ENCODE data around the gene PABPN1. TPM values are rescaled to one million over a fixed set of nuclear protein-coding genes. Genes with fewer than 3 reads are reported as not detected.

The PABPN1 gene
- total and polyA plus RNA-seq, 2 of the 13 experiments (the other 11 are each of a cell fraction or from before 2014, with no cell fraction given): 233 to 524 TPM

DNA sequence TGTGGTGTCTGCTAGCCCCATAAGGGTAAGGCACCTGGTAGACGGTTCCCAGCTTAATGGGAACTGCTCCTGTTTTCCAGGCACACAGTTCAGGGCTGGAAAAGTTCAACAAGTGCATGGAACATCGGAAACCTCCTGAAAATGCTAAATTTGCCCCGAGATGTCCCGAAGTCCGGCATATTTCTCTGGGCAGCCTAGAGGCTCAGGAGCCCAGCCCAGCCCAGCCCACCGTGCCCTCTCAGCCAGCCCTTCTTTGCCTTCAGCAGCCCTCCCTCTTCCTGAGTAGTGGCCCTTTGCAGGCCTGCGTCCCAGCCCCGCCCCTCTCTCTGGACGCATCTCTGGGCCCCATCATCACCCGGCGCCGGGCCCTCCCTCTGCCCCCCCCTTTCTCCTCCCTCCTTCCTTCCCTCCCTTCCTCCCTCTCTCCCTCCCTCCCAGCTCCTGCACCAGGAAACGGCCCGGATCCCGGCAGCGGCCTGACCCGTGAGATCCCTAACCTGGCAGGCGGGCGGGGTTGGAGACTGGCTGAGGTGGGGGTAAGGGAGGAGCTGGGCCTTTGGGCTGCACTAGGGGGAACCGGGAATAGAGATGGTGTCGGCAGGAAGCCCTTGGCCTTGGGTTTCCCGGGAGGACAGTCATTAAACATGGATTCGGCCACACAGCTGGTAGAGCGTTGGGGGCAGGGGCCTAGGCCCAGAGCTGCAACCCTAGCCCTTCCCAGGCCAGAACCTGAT lies 14.7 kb upstream of the PABPN1 start, which contains the start of gene BCL2L2 (continued):
- no peak for TF ChIP-seq ZFP36 (IDR thresholded peaks at IDR 0.05; ENCODE audit: borderline replicate concordance, low read depth, low read length, partially characterized antibody)
- TF ChIP-seq ZNF816 (CRISPR knock-in tag; IDR thresholded peaks at IDR 0.05; ENCODE audit: borderline replicate concordance): no peak
- TF ChIP-seq, protein P1, sequence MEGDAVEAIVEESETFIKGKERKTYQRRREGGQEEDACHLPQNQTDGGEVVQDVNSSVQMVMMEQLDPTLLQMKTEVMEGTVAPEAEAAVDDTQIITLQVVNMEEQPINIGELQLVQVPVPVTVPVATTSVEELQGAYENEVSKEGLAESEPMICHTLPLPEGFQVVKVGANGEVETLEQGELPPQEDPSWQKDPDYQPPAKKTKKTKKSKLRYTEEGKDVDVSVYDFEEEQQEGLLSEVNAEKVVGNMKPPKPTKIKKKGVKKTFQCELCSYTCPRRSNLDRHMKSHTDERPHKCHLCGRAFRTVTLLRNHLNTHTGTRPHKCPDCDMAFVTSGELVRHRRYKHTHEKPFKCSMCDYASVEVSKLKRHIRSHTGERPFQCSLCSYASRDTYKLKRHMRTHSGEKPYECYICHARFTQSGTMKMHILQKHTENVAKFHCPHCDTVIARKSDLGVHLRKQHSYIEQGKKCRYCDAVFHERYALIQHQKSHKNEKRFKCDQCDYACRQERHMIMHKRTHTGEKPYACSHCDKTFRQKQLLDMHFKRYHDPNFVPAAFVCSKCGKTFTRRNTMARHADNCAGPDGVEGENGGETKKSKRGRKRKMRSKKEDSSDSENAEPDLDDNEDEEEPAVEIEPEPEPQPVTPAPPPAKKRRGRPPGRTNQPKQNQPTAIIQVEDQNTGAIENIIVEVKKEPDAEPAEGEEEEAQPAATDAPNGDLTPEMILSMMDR (CRISPR knock-in tag; IDR thresholded peaks at IDR 0.05): peak; percentile 54
- peak; percentile 91 for TF ChIP-seq AGO2 (optimal IDR thresholded peaks at IDR 0.05; ENCODE audit: low read depth, low read length)
- TF ChIP-seq ZNF549 (CRISPR knock-in tag; IDR thresholded peaks at IDR 0.05): no peak
- TF ChIP-seq ZBTB42 (CRISPR knock-in tag; IDR thresholded peaks at IDR 0.05): 0 out of 2 replicates have a peak, but pooled peaks have one; percentile 60
- no peak for TF ChIP-seq ZNF672 (CRISPR knock-in tag; IDR thresholded peaks at IDR 0.05)
- TF ChIP-seq ZNF138 (CRISPR knock-in tag; IDR thresholded peaks at IDR 0.05; ENCODE audit: low read depth): no peak; the same call in 1 of the 2 replicates
- peak; percentile 28; the same call in 1 of the 2 replicates for TF ChIP-seq ZNF720 (CRISPR knock-in tag; IDR thresholded peaks at IDR 0.05)
- TF ChIP-seq KLF9 (CRISPR knock-in tag; IDR thresholded peaks at IDR 0.05; ENCODE audit: low read depth): peak; percentile 70; the same call in 1 of the 2 replicates
- TF ChIP-seq, protein P2, sequence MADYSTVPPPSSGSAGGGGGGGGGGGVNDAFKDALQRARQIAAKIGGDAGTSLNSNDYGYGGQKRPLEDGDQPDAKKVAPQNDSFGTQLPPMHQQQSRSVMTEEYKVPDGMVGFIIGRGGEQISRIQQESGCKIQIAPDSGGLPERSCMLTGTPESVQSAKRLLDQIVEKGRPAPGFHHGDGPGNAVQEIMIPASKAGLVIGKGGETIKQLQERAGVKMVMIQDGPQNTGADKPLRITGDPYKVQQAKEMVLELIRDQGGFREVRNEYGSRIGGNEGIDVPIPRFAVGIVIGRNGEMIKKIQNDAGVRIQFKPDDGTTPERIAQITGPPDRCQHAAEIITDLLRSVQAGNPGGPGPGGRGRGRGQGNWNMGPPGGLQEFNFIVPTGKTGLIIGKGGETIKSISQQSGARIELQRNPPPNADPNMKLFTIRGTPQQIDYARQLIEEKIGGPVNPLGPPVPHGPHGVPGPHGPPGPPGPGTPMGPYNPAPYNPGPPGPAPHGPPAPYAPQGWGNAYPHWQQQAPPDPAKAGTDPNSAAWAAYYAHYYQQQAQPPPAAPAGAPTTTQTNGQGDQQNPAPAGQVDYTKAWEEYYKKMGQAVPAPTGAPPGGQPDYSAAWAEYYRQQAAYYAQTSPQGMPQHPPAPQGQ (CRISPR knock-in tag; IDR thresholded peaks at IDR 0.05; ENCODE audit: borderline replicate concordance): peak; percentile 99; the same call in 1 of the 2 replicates
- TF ChIP-seq PRMT3 (CRISPR knock-in tag; IDR thresholded peaks at IDR 0.05; ENCODE audit: borderline replicate concordance, low read depth): no peak
- TF ChIP-seq ZNF296 (CRISPR knock-in tag; conservative IDR thresholded peaks at IDR 0.05): no peak
- TF ChIP-seq SNAPC2 (CRISPR knock-in tag; IDR thresholded peaks at IDR 0.05): peak; percentile 97; the same call in 1 of the 2 replicates
- TF ChIP-seq NFYB (CRISPR knock-in tag; IDR thresholded peaks at IDR 0.05): peak; percentile 67
- TF ChIP-seq, protein P3, sequence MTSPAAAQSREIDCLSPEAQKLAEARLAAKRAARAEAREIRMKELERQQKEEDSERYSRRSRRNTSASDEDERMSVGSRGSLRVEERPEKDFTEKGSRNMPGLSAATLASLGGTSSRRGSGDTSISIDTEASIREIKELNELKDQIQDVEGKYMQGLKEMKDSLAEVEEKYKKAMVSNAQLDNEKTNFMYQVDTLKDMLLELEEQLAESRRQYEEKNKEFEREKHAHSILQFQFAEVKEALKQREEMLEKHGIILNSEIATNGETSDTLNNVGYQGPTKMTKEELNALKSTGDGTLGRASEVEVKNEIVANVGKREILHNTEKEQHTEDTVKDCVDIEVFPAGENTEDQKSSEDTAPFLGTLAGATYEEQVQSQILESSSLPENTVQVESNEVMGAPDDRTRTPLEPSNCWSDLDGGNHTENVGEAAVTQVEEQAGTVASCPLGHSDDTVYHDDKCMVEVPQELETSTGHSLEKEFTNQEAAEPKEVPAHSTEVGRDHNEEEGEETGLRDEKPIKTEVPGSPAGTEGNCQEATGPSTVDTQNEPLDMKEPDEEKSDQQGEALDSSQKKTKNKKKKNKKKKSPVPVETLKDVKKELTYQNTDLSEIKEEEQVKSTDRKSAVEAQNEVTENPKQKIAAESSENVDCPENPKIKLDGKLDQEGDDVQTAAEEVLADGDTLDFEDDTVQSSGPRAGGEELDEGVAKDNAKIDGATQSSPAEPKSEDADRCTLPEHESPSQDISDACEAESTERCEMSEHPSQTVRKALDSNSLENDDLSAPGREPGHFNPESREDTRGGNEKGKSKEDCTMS (CRISPR knock-in tag; conservative IDR thresholded peaks at IDR 0.05): peak; percentile 75; the same call in 1 of the 2 replicates
- peak; percentile 94 for TF ChIP-seq ZNF230 (CRISPR knock-in tag; IDR thresholded peaks at IDR 0.05)
- peak; percentile 100 for TF ChIP-seq PCBP1 (IDR thresholded peaks at IDR 0.05; ENCODE audit: borderline replicate concordance, low read depth, low read length)
- peak; percentile 96 for TF ChIP-seq POLR2AphosphoS5 (IDR thresholded peaks at IDR 0.05; ENCODE audit: low read depth, low read length)
- peak; percentile 95 for TF ChIP-seq ZNF839 (CRISPR knock-in tag; IDR thresholded peaks at IDR 0.05; ENCODE audit: borderline replicate concordance)
- no peak for TF ChIP-seq ZNF780A (CRISPR knock-in tag; IDR thresholded peaks at IDR 0.05)
- peak; percentile 78 for TF ChIP-seq FOXO1 (CRISPR knock-in tag; IDR thresholded peaks at IDR 0.05)
- peak; percentile 9; the same call in 1 of the 2 replicates for TF ChIP-seq CHCHD3 (CRISPR knock-in tag; IDR thresholded peaks at IDR 0.05)
- TF ChIP-seq TBP (CRISPR knock-in tag; IDR thresholded peaks at IDR 0.05): no peak
- no peak for TF ChIP-seq ZNF562 (CRISPR knock-in tag; IDR thresholded peaks at IDR 0.05; ENCODE audit: borderline replicate concordance)
